WTC11 (cell line): ENCODE results near the gene PIK3IP1. TPM values are rescaled to one million over a fixed set of nuclear protein-coding genes. Genes with fewer than 3 reads are reported as not detected.

ENCODE experiments used
- ATAC-seq: fragments of 200-7000 bp; cut with Tn5 transposase; 2 replicates; pipeline ENCODE4 v1.10.0; 2021; ENCODE audit warnings: mild to moderate bottlenecking, moderate library complexity
- CTCF ChIA-PET: fragments of 300-600 bp; sonication (Branson Sonifier 250); formaldehyde crosslinking; loops from one replicate; lab custom pipeline; 2021; ENCODE audit warnings: antibody characterized with exemption; lab: Charles Lee
- POLR2A ChIA-PET: fragments of 350-600 bp; sonication (Branson Sonifier 250); formaldehyde crosslinking; loops from one replicate; lab custom pipeline; 2021; ENCODE audit warnings: antibody characterized with exemption; lab: Charles Lee
- DNase-seq: peaks from one replicate; pipeline ENCODE4 v3.0.0; 2021; ENCODE audit warnings: low spot score
- H3K27ac Mint-ChIP-seq: 2 replicates; pipeline ENCODE4 v1.8.0; 2021; ENCODE audit warnings: mixed read lengths
- H3K27me3 Mint-ChIP-seq: 2 replicates; pipeline ENCODE4 v1.8.0; 2021; ENCODE audit warnings: low read depth, mild to moderate bottlenecking, moderate library complexity, mixed read lengths
- H3K36me3 Mint-ChIP-seq: 2 replicates; pipeline ENCODE4 v1.8.0; 2021; ENCODE audit warnings: mixed read lengths
- H3K4me1 Mint-ChIP-seq: 2 replicates; pipeline ENCODE4 v1.8.0; 2022; ENCODE audit warnings: mixed read lengths
- H3K4me3 Mint-ChIP-seq: 2 replicates; pipeline ENCODE4 v1.8.0; 2021; ENCODE audit warnings: mild to moderate bottlenecking, moderate library complexity, mixed read lengths
- H3K9me3 Mint-ChIP-seq: 2 replicates; pipeline ENCODE4 v1.8.0; 2021; ENCODE audit warnings: mixed read lengths
- AR ChIP-seq: fragments of 250-450 bp; sonication (Bioruptor Pico); IDR thresholded peaks from 2 replicates; pipeline ENCODE4 v1.9.0; 2021; ENCODE audit warnings: mild to moderate bottlenecking
- ATF3 ChIP-seq: sonication (generic); formaldehyde crosslinking; conservative IDR thresholded peaks from 2 replicates; pipeline ENCODE4 v1.8.1; 2022; ENCODE audit warnings: mild to moderate bottlenecking, missing genetic modification reagents
- E2F1 ChIP-seq: sonication (generic); formaldehyde crosslinking; IDR thresholded peaks from 2 replicates; pipeline ENCODE4 v1.8.0; 2022; ENCODE audit warnings: mild to moderate bottlenecking, missing genetic modification reagents
- FOXP1 ChIP-seq: sonication (generic); formaldehyde crosslinking; IDR thresholded peaks from 2 replicates; pipeline ENCODE4 v1.8.0; 2022; ENCODE audit warnings: missing genetic modification reagents, mild to moderate bottlenecking, moderate library complexity, borderline replicate concordance
- IRF1 ChIP-seq: sonication (generic); formaldehyde crosslinking; IDR thresholded peaks from 2 replicates; pipeline ENCODE4 v1.8.0; 2023; ENCODE audit warnings: missing genetic modification reagents
- MAX ChIP-seq: sonication (generic); formaldehyde crosslinking; IDR thresholded peaks from 2 replicates; pipeline ENCODE4 v1.8.0; 2022; ENCODE audit warnings: mild to moderate bottlenecking, missing genetic modification reagents
- NFE2L1 ChIP-seq: sonication (generic); formaldehyde crosslinking; IDR thresholded peaks from 2 replicates; pipeline ENCODE4 v1.8.1; 2023; ENCODE audit warnings: missing genetic modification reagents
- NR3C1 ChIP-seq: sonication (generic); formaldehyde crosslinking; conservative IDR thresholded peaks from 2 replicates; pipeline ENCODE4 v1.8.1; 2023; ENCODE audit warnings: low read depth, mild to moderate bottlenecking, missing genetic modification reagents
- PRRX2 ChIP-seq: fragments of 250-450 bp; sonication (Bioruptor Pico); IDR thresholded peaks from 2 replicates; pipeline ENCODE4 v1.8.0; 2021; ENCODE audit warnings: mild to moderate bottlenecking
- USF2 ChIP-seq: sonication (generic); formaldehyde crosslinking; IDR thresholded peaks from 2 replicates; pipeline ENCODE4 v1.8.1; 2023; ENCODE audit warnings: mild to moderate bottlenecking, missing genetic modification reagents, moderate library complexity
- ZNF138 ChIP-seq: sonication (generic); formaldehyde crosslinking; conservative IDR thresholded peaks from 2 replicates; pipeline ENCODE4 v1.8.1; 2022; ENCODE audit warnings: mild to moderate bottlenecking, moderate library complexity, missing genetic modification reagents
- total RNA-seq: library from RNA; stranded (reverse); gene quantifications from 3 replicates; pipeline ENCODE4 v1.2.3, GENCODE V29; 2021

Gene PIK3IP1
- total RNA-seq, 1 experiment from 2014 or later: 2.0 TPM

- POLR2A ChIA-PET: no interaction called here
- peaks cover 20% of the 10 kb centered on the region for H3K27me3 Mint-ChIP-seq
These were observed 5.7 kb downstream of the PIK3IP1 start for GRCh38 chr22:31286360-31287255.

GRCh38 chr22:31284281-31285155 lies 7.8 kb downstream of the PIK3IP1 start:
- POLR2A ChIA-PET: no interaction called here
- no peak for DNase-seq
- Mint-ChIP-seq H3K4me1 (peaks cover 11% of the 10 kb centered on the region), H3K9me3 (no peaks in the 10 kb centered on the region), H3K27ac (peak overlapping the region; percentile 49), H3K4me3 (no peak overlapping the region), H3K27me3 (peaks cover 2% of the 10 kb centered on the region), H3K36me3 (no peaks in the 10 kb centered on the region)
- CTCF ChIA-PET: interaction anchor here (0.5 to 7.3 kb wide), 4 partner anchors 8 to 122 kb away, joined by 3 to 57 read pairs (median 14); partner anchors contain the start of gene PIK3IP1
- no peak for TF ChIP-seq E2F1 (CRISPR knock-in tag)
- TF ChIP-seq IRF1 (CRISPR knock-in tag): no peak
- no peak for TF ChIP-seq ZNF138 (CRISPR knock-in tag)
- no peak for TF ChIP-seq AR
- no peak for TF ChIP-seq FOXP1 (CRISPR knock-in tag)
- no peak for TF ChIP-seq MAX (CRISPR knock-in tag)
- no peak for TF ChIP-seq ATF3 (CRISPR knock-in tag)
- TF ChIP-seq NFE2L1 (CRISPR knock-in tag): no peak
- no peak for TF ChIP-seq USF2 (CRISPR knock-in tag)
- peak; percentile 35 for ATAC-seq

More at GRCh38 chr22:31286360-31287255, 5.7 kb downstream of the PIK3IP1 start:
- Mint-ChIP-seq H3K27ac (no peak overlapping the region), H3K4me1 (peaks cover 18% of the 10 kb centered on the region), H3K36me3 (no peaks in the 10 kb centered on the region), H3K4me3 (no peak overlapping the region), H3K9me3 (no peaks in the 10 kb centered on the region)
- TF ChIP-seq NR3C1 (CRISPR knock-in tag) (no peak), FOXP1 (CRISPR knock-in tag) (no peak), PRRX2 (CRISPR knock-in tag) (no peak)
- CTCF ChIA-PET: interaction anchor here (7.3 kb wide), 1 partner anchor 15 kb away, joined by 57 read pairs; no protein-coding TSS in a partner anchor
- no peak for ATAC-seq
- no peak for DNase-seq
